ENCODE measurements around the gene CNTNAP2.

DNA sequence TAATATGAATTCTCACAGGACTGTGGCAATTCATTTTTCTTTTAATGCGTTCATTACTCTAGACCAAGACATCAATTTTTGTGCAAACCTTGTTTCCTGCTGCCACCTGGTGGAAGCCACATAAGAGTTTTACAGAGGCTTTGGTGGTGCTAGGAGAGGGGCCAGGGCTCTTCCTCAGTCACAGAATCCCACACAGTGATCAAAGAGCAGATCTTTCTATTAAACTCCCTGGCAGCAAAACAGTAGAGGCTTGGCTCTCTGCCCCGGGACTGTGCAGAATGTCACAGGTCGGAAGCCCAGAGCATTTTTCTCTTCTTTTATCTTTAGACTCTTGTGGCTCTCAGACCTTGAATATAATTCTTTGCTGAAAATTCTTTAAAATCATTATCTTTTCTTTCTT lies 1967.5 kb downstream of the CNTNAP2 start:
- TF ChIP-seq POLR2A (IDR thresholded peaks at IDR 0.05; ENCODE audit: low read depth, low read length) (no peak), TAF1 (IDR thresholded peaks at IDR 0.05; ENCODE audit: low read depth, low read length) (no peak), POLR2AphosphoS5 (IDR thresholded peaks at IDR 0.05; ENCODE audit: low read depth, low read length) (no peak), SPI1 (IDR thresholded peaks at IDR 0.05; ENCODE audit: low read depth, low read length) (no peak), PAX5 (IDR thresholded peaks at IDR 0.05; ENCODE audit: insufficient read depth, low read length, severe bottlenecking) (no peak), POU2F2 (IDR thresholded peaks at IDR 0.05; ENCODE audit: low read depth, low read length) (no peak)
